Keratinocyte (primary cell): ENCODE results near the gene CELF2.

Experiments
- EZH2 ChIP-seq: IDR thresholded peaks from one replicate; pipeline ENCODE4 v1.6.1; 2012; ENCODE audit warnings: inconsistent platforms, mild to moderate bottlenecking, low read length, moderate library complexity
- TF ChIP-seq, protein P1 (sequence below), 3 experiments: IDR thresholded peaks in 1 of 3; conservative IDR thresholded peaks in 1 of 3; optimal IDR thresholded peaks in 1 of 3; 2 replicates in 2 of 3; 3 replicates in 1 of 3; pipeline versions ENCODE3 to v1.5.1; 2011; ENCODE audit warnings: low read length in 3 of 3, mild to moderate bottlenecking in 3 of 3, moderate library complexity in 2 of 3, control low read depth in 1 of 3, inconsistent platforms in 1 of 3; ENCODE audit not compliant: insufficient read depth in 2 of 3; ENCODE audit errors: extremely low read depth in 1 of 3

- no peak for TF ChIP-seq EZH2
- TF ChIP-seq, protein P1, sequence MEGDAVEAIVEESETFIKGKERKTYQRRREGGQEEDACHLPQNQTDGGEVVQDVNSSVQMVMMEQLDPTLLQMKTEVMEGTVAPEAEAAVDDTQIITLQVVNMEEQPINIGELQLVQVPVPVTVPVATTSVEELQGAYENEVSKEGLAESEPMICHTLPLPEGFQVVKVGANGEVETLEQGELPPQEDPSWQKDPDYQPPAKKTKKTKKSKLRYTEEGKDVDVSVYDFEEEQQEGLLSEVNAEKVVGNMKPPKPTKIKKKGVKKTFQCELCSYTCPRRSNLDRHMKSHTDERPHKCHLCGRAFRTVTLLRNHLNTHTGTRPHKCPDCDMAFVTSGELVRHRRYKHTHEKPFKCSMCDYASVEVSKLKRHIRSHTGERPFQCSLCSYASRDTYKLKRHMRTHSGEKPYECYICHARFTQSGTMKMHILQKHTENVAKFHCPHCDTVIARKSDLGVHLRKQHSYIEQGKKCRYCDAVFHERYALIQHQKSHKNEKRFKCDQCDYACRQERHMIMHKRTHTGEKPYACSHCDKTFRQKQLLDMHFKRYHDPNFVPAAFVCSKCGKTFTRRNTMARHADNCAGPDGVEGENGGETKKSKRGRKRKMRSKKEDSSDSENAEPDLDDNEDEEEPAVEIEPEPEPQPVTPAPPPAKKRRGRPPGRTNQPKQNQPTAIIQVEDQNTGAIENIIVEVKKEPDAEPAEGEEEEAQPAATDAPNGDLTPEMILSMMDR (optimal IDR thresholded peaks at IDR 0.05 in 1 of 3, IDR thresholded peaks at IDR 0.05 in 1 of 3, conservative IDR thresholded peaks at IDR 0.05 in 1 of 3; ENCODE audit: extremely low read depth in 1 of 3, insufficient read depth in 2 of 3, low read length in 3 of 3): no peak
Observed at GRCh38 chr10:11304906-11305585, 287.4 kb downstream of the CELF2 start.
